Measurements from ENCODE around the gene GANC. TPM values are rescaled to one million over a fixed set of nuclear protein-coding genes. Genes with fewer than 3 reads are reported as not detected.

Gene GANC
- total RNA-seq, 2 experiments from 2014 or later, result 28.3 to 32.1 TPM

GRCh38 chr15:42267286-42267685 is 5.7 kb upstream of the GANC start:
- Mint-ChIP-seq H3K4me3 (no peak overlapping the region), H3K27me3 (no peaks in the 10 kb centered on the region), H3K9me3 (no peaks in the 10 kb centered on the region), H3K27ac (no peak overlapping the region), H3K4me1 (peaks cover 38% of the 10 kb centered on the region), H3K36me3 (ENCODE audit: low read depth) (peaks cover 56% of the 10 kb centered on the region)
- DNase-seq, result no peak
- POLR2A ChIA-PET, result no interaction called here
- CTCF ChIA-PET, result no interaction called here

GRCh38 chr15:42270551-42270950 is 2.5 kb upstream of the GANC start:
- ChIA-PET CTCF (interaction anchor here (0.8 kb wide), 1 partner anchor 13 kb away, joined by 3 read pairs; no protein-coding TSS in a partner anchor), POLR2A (no interaction called here)
- Mint-ChIP-seq H3K4me1 (peaks cover 39% of the 10 kb centered on the region), H3K9me3 (no peaks in the 10 kb centered on the region), H3K27ac (no peak overlapping the region), H3K4me3 (no peak overlapping the region), H3K27me3 (no peaks in the 10 kb centered on the region), H3K36me3 (ENCODE audit: low read depth) (peaks cover 28% of the 10 kb centered on the region)
- no peak for DNase-seq

GRCh38 chr15:42270996-42271395 is 2.0 kb upstream of the GANC start:
- POLR2A ChIA-PET, result no interaction called here
- CTCF ChIA-PET, result interaction anchor here (0.8 kb wide), 1 partner anchor 12 kb away, joined by 3 read pairs; no protein-coding TSS in a partner anchor
- peaks cover 41% of the 10 kb centered on the region for H3K4me1 Mint-ChIP-seq
- peaks cover 23% of the 10 kb centered on the region for H3K36me3 Mint-ChIP-seq (ENCODE audit: low read depth)
- peak overlapping the region; percentile 11 for H3K4me3 Mint-ChIP-seq
- DNase-seq, result no peak
- no peak overlapping the region for H3K27ac Mint-ChIP-seq
- H3K9me3 Mint-ChIP-seq, result no peaks in the 10 kb centered on the region
- H3K27me3 Mint-ChIP-seq, result no peaks in the 10 kb centered on the region

- peaks cover 18% of the 10 kb centered on the region for H3K36me3 Mint-ChIP-seq (ENCODE audit: low read depth)
- no peaks in the 10 kb centered on the region for H3K27me3 Mint-ChIP-seq
- H3K4me3 Mint-ChIP-seq, result peak overlapping the region; percentile 99
- ChIA-PET CTCF (interaction anchor here (0.6 to 1.8 kb wide), 6 partner anchors 10 to 159 kb away, joined by 3 to 5 read pairs (median 4); no protein-coding TSS in a partner anchor), POLR2A (interaction anchor here (0.6 kb wide), 1 partner anchor 234 kb away, joined by 3 read pairs; no protein-coding TSS in a partner anchor)
- DNase-seq, result peak; percentile 76
- H3K4me1 Mint-ChIP-seq, result peaks cover 41% of the 10 kb centered on the region
- peak overlapping the region; percentile 100 for H3K27ac Mint-ChIP-seq
- H3K9me3 Mint-ChIP-seq, result no peaks in the 10 kb centered on the region
Measured at GRCh38 chr15:42273900-42274701, 1.1 kb downstream of the GANC start.

- Mint-ChIP-seq H3K4me1 (peaks cover 40% of the 10 kb centered on the region), H3K4me3 (peak overlapping the region; percentile 99), H3K36me3 (ENCODE audit: low read depth) (peaks cover 18% of the 10 kb centered on the region), H3K27me3 (no peaks in the 10 kb centered on the region), H3K9me3 (no peaks in the 10 kb centered on the region), H3K27ac (peak overlapping the region; percentile 100)
- ChIA-PET POLR2A (no interaction called here), CTCF (interaction anchor here (1.2 to 1.8 kb wide), 2 partner anchors 9 to 15 kb away, joined by 3 to 4 read pairs; no protein-coding TSS in a partner anchor)
- no peak for DNase-seq
Measured at GRCh38 chr15:42274702-42274989, 1.6 kb downstream of the GANC start.

- H3K4me3 Mint-ChIP-seq, result peak overlapping the region; percentile 99
- peaks cover 15% of the 10 kb centered on the region for H3K36me3 Mint-ChIP-seq (ENCODE audit: low read depth)
- DNase-seq, result no peak
- H3K27ac Mint-ChIP-seq, result peak overlapping the region; percentile 85
- ChIA-PET POLR2A (no interaction called here), CTCF (interaction anchor here (1.8 kb wide), 1 partner anchor 8 kb away, joined by 4 read pairs; no protein-coding TSS in a partner anchor)
- no peaks in the 10 kb centered on the region for H3K9me3 Mint-ChIP-seq
- H3K4me1 Mint-ChIP-seq, result peaks cover 33% of the 10 kb centered on the region
- no peaks in the 10 kb centered on the region for H3K27me3 Mint-ChIP-seq
Measured at GRCh38 chr15:42275780-42276391, 2.9 kb downstream of the GANC start.

- Mint-ChIP-seq H3K4me1 (peaks cover 26% of the 10 kb centered on the region), H3K36me3 (ENCODE audit: low read depth) (peaks cover 12% of the 10 kb centered on the region), H3K27me3 (no peaks in the 10 kb centered on the region), H3K4me3 (no peak overlapping the region), H3K9me3 (no peaks in the 10 kb centered on the region), H3K27ac (no peak overlapping the region)
- POLR2A ChIA-PET, result no interaction called here
- no peak for DNase-seq
- CTCF ChIA-PET, result interaction anchor here (0.9 kb wide), 1 partner anchor 16 kb away, joined by 3 read pairs; no protein-coding TSS in a partner anchor
Measured at GRCh38 chr15:42276762-42277161, 3.8 kb downstream of the GANC start.

- DNase-seq, result no peak
- peaks cover 10% of the 10 kb centered on the region for H3K36me3 Mint-ChIP-seq (ENCODE audit: low read depth)
- no peak overlapping the region for H3K27ac Mint-ChIP-seq
- no peaks in the 10 kb centered on the region for H3K9me3 Mint-ChIP-seq
- ChIA-PET CTCF (no interaction called here), POLR2A (no interaction called here)
- no peak overlapping the region for H3K4me3 Mint-ChIP-seq
- H3K27me3 Mint-ChIP-seq, result no peaks in the 10 kb centered on the region
- H3K4me1 Mint-ChIP-seq, result peaks cover 21% of the 10 kb centered on the region
Measured at GRCh38 chr15:42279234-42279723, 6.3 kb downstream of the GANC start.

GRCh38 chr15:42282344-42282743 is 9.3 kb downstream of the GANC start:
- no peak for DNase-seq
- ChIA-PET CTCF (no interaction called here), POLR2A (interaction anchor here (0.6 to 1.1 kb wide), 2 partner anchors 9 to 891 kb away, joined by 7 to 8 read pairs; partner anchors contain the start of genes GANC and TMEM87A)
- peaks cover 5% of the 10 kb centered on the region for H3K4me1 Mint-ChIP-seq
- H3K4me3 Mint-ChIP-seq, result no peak overlapping the region
- H3K27me3 Mint-ChIP-seq, result no peaks in the 10 kb centered on the region
- no peak overlapping the region for H3K27ac Mint-ChIP-seq
- H3K36me3 Mint-ChIP-seq (ENCODE audit: low read depth), result peaks cover 9% of the 10 kb centered on the region
- no peaks in the 10 kb centered on the region for H3K9me3 Mint-ChIP-seq

- Mint-ChIP-seq H3K4me3 (no peak overlapping the region), H3K4me1 (peaks cover 5% of the 10 kb centered on the region), H3K36me3 (ENCODE audit: low read depth) (peaks cover 9% of the 10 kb centered on the region), H3K27me3 (no peaks in the 10 kb centered on the region), H3K9me3 (no peaks in the 10 kb centered on the region), H3K27ac (no peak overlapping the region)
- POLR2A ChIA-PET, result interaction anchor here (0.6 to 1.1 kb wide), 2 partner anchors 10 to 891 kb away, joined by 7 to 8 read pairs; partner anchors contain the start of genes GANC and TMEM87A
- DNase-seq, result no peak
- CTCF ChIA-PET, result interaction anchor here (1.0 to 2.0 kb wide), 3 partner anchors 9 to 23 kb away, joined by 3 to 4 read pairs (median 3); partner anchors contain the start of gene TMEM87A
Measured at GRCh38 chr15:42282926-42283325, 9.9 kb downstream of the GANC start.

GRCh38 chr15:42283671-42284070 is 10.7 kb downstream of the GANC start:
- Mint-ChIP-seq H3K27me3 (no peaks in the 10 kb centered on the region), H3K27ac (no peak overlapping the region), H3K36me3 (ENCODE audit: low read depth) (peaks cover 6% of the 10 kb centered on the region), H3K9me3 (no peaks in the 10 kb centered on the region), H3K4me3 (no peak overlapping the region), H3K4me1 (peaks cover 5% of the 10 kb centered on the region)
- no peak for DNase-seq
- ChIA-PET POLR2A (no interaction called here), CTCF (interaction anchor here (1.0 to 2.0 kb wide), 4 partner anchors 9 to 23 kb away, joined by 3 to 4 read pairs (median 4); partner anchors contain the start of gene TMEM87A)

- H3K27ac Mint-ChIP-seq, result no peak overlapping the region
- ChIA-PET POLR2A (no interaction called here), CTCF (interaction anchor here (1.1 to 2.0 kb wide), 2 partner anchors 9 to 11 kb away, joined by 4 read pairs; partner anchors contain the start of gene TMEM87A)
- H3K9me3 Mint-ChIP-seq, result no peaks in the 10 kb centered on the region
- no peaks in the 10 kb centered on the region for H3K27me3 Mint-ChIP-seq
- no peaks in the 10 kb centered on the region for H3K4me1 Mint-ChIP-seq
- no peak overlapping the region for H3K4me3 Mint-ChIP-seq
- no peak for DNase-seq
- peaks cover 9% of the 10 kb centered on the region for H3K36me3 Mint-ChIP-seq (ENCODE audit: low read depth)
Measured at GRCh38 chr15:42284551-42284950, 11.6 kb downstream of the GANC start.

- no peak overlapping the region for H3K4me3 Mint-ChIP-seq
- ChIA-PET POLR2A (no interaction called here), CTCF (no interaction called here)
- no peaks in the 10 kb centered on the region for H3K27me3 Mint-ChIP-seq
- peaks cover 9% of the 10 kb centered on the region for H3K36me3 Mint-ChIP-seq (ENCODE audit: low read depth)
- H3K4me1 Mint-ChIP-seq, result no peaks in the 10 kb centered on the region
- no peak overlapping the region for H3K27ac Mint-ChIP-seq
- no peaks in the 10 kb centered on the region for H3K9me3 Mint-ChIP-seq
- DNase-seq, result no peak
Measured at GRCh38 chr15:42285034-42285433, 12.0 kb downstream of the GANC start.
